ENCODE data around the gene ELK4. TPM values are rescaled to one million over a fixed set of nuclear protein-coding genes. Genes with fewer than 3 reads are reported as not detected.

Gene ELK4
- total RNA-seq, 4 donors from 2014 or later: 22.4 to 29.7 (median 26.2) TPM

- H3K27me3 ChIP-seq: peaks cover 0 to 70% of the 10 kb centered on the region in 2 donors
- 60 to 71% methylated on average over 7 of the region's 7 CpGs for WGBS, 2 donors
- no peak overlapping the region for H3K4me3 ChIP-seq
- no peak for DNase-seq (ENCODE audit: low spot score in 2 of 2)
- TF ChIP-seq, protein P1, sequence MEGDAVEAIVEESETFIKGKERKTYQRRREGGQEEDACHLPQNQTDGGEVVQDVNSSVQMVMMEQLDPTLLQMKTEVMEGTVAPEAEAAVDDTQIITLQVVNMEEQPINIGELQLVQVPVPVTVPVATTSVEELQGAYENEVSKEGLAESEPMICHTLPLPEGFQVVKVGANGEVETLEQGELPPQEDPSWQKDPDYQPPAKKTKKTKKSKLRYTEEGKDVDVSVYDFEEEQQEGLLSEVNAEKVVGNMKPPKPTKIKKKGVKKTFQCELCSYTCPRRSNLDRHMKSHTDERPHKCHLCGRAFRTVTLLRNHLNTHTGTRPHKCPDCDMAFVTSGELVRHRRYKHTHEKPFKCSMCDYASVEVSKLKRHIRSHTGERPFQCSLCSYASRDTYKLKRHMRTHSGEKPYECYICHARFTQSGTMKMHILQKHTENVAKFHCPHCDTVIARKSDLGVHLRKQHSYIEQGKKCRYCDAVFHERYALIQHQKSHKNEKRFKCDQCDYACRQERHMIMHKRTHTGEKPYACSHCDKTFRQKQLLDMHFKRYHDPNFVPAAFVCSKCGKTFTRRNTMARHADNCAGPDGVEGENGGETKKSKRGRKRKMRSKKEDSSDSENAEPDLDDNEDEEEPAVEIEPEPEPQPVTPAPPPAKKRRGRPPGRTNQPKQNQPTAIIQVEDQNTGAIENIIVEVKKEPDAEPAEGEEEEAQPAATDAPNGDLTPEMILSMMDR (IDR thresholded peaks at IDR 0.05): no peak
- no peak for TF ChIP-seq EP300 (IDR thresholded peaks at IDR 0.05)
- no peaks in the 10 kb centered on the region for H3K9me3 ChIP-seq
- no peak overlapping the region for H3K27ac ChIP-seq
- peaks cover 0 to 17% (median 0%) of the 10 kb centered on the region in 4 donors for H3K4me1 ChIP-seq
- no peaks in the 10 kb centered on the region for H3K36me3 ChIP-seq
Observed at GRCh38 chr1:205570173-205570501, 61.7 kb downstream of the ELK4 start.

DNA sequence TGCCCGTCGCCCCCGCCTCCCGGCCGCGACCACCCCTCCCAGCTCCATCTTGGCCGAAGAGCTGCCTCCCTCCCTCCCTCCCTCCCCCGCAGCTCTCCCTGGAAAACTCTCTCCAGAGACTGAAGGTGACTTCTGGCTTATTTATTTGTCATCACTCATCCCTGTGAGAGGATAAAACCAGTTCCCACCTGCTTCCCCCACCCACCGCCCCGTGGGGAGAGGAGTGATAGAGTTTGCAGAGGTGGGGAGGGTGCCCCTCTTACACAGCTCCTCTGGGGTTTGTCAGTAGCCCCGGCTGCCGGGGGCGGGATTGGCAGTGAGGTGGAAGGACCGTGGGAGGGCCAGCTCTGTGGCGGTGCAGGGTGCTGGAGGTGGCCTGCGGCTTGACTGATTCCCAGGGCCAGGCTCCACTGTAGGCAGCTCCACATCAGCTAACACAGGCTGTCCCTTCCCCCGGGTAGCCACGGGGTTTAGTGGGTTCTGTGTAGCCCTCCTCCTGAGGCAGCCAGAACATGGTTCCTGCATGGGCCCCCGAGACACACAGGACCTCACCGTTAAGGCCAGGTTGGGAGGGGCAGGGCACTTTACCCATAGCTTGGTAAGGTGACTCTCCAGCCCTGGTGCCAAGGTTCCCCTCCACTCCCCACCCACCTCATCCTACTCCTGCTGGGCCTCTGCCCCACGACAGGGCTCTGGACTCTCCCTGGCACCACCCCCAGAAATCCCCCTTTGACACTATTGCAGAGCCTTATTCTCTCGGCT, 62.2 kb downstream of the ELK4 start:
- TF ChIP-seq EP300 (IDR thresholded peaks at IDR 0.05): no peak
- TF ChIP-seq, protein P1 (IDR thresholded peaks at IDR 0.05): no peak
- DNase-seq (ENCODE audit: low spot score in 2 of 2): no peak
- WGBS, 2 donors: 24 to 38% methylated on average over 8 to 15 of the region's 22 CpGs
- H3K36me3 ChIP-seq: no peaks in the 10 kb centered on the region
- peaks cover 0 to 72% of the 10 kb centered on the region in 2 donors for H3K27me3 ChIP-seq
- H3K9me3 ChIP-seq: no peaks in the 10 kb centered on the region
- H3K4me1 ChIP-seq: peaks cover 0 to 17% (median 0%) of the 10 kb centered on the region in 4 donors
- no peak overlapping the region for H3K27ac ChIP-seq
- peak overlapping the region in 2 of 4 donors; percentile 11 to 47 for H3K4me3 ChIP-seq

GRCh38 chr1:205568469-205569361, 63.1 kb downstream of the ELK4 start:
- peak overlapping the region in 3 of 4 donors; percentile 11 to 47 (median 27) for H3K4me3 ChIP-seq
- peaks cover 0 to 17% (median 0%) of the 10 kb centered on the region in 4 donors for H3K4me1 ChIP-seq
- H3K27ac ChIP-seq: no peak overlapping the region
- no peaks in the 10 kb centered on the region for H3K9me3 ChIP-seq
- 1 to 5% methylated on average over 14 to 46 of the region's 90 CpGs for WGBS, 2 donors
- DNase-seq (ENCODE audit: low spot score in 2 of 2): no peak
- peaks cover 0 to 72% of the 10 kb centered on the region in 2 donors for H3K27me3 ChIP-seq
- TF ChIP-seq EP300 (IDR thresholded peaks at IDR 0.05): no peak
- TF ChIP-seq, protein P1 (IDR thresholded peaks at IDR 0.05): peak in 1 of 5 experiments; percentile 6
- H3K36me3 ChIP-seq: no peaks in the 10 kb centered on the region

DNA sequence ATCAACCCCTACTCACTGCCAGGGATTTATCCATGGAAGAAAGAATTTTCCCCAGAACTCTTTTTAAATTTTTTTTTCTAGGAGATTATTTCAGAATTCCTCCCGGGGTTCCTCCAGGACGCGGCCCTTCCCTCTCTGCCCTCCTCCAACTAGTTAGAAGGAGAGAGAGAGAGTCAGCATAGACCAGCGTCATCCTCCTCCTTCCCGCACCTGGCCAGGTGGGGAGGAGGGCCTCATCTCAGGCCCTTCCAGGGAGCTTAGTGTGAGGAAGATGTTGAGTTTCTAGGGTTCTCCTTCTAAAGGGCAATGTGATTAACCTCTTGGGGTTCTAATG, 63.7 kb downstream of the ELK4 start:
- Histone ChIP-seq H3K4me1 (peaks cover 0 to 17% (median 0%) of the 10 kb centered on the region in 4 donors), H3K4me3 (peak overlapping the region in 1 of 4 donors; percentile 3), H3K27me3 (peaks cover 0 to 72% of the 10 kb centered on the region in 2 donors), H3K9me3 (no peaks in the 10 kb centered on the region), H3K36me3 (no peaks in the 10 kb centered on the region), H3K27ac (no peak overlapping the region)
- WGBS, 2 donors: 30 to 33% methylated on average over 5 of the region's 5 CpGs
- no peak for DNase-seq (ENCODE audit: low spot score in 2 of 2)
- TF ChIP-seq EP300 (IDR thresholded peaks at IDR 0.05) (no peak), POLR2A (IDR thresholded peaks at IDR 0.05) (no peak)
- TF ChIP-seq, protein P1 (IDR thresholded peaks at IDR 0.05): no peak

DNA sequence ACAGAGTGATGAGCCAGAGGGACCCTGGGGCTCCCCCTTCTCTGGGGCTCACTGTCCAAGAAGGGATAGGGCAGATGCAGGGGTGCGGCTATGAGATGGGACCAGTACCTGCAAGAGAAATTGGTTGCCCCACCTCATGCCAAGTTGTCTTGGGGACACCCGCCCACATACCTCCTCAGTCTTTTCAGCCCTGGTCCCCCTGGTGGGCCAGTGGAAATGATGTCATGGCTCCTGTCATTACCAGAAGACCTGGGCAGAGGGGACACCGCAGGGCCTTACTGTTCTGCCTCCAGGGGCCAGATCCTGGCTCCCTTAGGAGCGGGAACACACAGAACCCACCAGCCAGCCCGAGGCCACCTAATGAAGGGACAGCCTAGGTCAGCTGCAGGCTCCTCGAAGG, 64.1 kb downstream of the ELK4 start:
- Histone ChIP-seq H3K4me3 (no peak overlapping the region), H3K4me1 (peaks cover 0 to 17% (median 0%) of the 10 kb centered on the region in 4 donors), H3K9me3 (no peaks in the 10 kb centered on the region), H3K27me3 (peaks cover 0 to 70% of the 10 kb centered on the region in 2 donors), H3K36me3 (no peaks in the 10 kb centered on the region), H3K27ac (no peak overlapping the region)
- no peak for DNase-seq (ENCODE audit: low spot score in 2 of 2)
- no peak for TF ChIP-seq POLR2A (IDR thresholded peaks at IDR 0.05)
- TF ChIP-seq, protein P1 (IDR thresholded peaks at IDR 0.05): no peak
- no peak for TF ChIP-seq EP300 (IDR thresholded peaks at IDR 0.05)
- 70 to 84% methylated on average over 6 of the region's 6 CpGs for WGBS, 2 donors

Data from tibial nerve (tissue), 4 donors.